ENCODE data around the gene RAC3.

GRCh38 chr17:82065638-82066303 lies 34.3 kb downstream of the RAC3 start, which contains the start of gene DUS1L:
- TF ChIP-seq, protein P1, sequence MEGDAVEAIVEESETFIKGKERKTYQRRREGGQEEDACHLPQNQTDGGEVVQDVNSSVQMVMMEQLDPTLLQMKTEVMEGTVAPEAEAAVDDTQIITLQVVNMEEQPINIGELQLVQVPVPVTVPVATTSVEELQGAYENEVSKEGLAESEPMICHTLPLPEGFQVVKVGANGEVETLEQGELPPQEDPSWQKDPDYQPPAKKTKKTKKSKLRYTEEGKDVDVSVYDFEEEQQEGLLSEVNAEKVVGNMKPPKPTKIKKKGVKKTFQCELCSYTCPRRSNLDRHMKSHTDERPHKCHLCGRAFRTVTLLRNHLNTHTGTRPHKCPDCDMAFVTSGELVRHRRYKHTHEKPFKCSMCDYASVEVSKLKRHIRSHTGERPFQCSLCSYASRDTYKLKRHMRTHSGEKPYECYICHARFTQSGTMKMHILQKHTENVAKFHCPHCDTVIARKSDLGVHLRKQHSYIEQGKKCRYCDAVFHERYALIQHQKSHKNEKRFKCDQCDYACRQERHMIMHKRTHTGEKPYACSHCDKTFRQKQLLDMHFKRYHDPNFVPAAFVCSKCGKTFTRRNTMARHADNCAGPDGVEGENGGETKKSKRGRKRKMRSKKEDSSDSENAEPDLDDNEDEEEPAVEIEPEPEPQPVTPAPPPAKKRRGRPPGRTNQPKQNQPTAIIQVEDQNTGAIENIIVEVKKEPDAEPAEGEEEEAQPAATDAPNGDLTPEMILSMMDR (IDR thresholded peaks at IDR 0.05 in 8 of 11, conservative IDR thresholded peaks at IDR 0.05 in 3 of 11), result no peak
- TF ChIP-seq POLR2A (IDR thresholded peaks at IDR 0.05) (peak in 1 of 3 donors; percentile 98), POLR2AphosphoS5 (IDR thresholded peaks at IDR 0.05) (peak; percentile 84 to 91 (median 85))
